Activated T-helper 1 cell treated with anti-CD3 and anti-CD28 coated beads, Interleukin-12 subunit alpha, Interleukin-12 subunit beta, Interleukin-2, Interleukin-4 antibody, amounts not matched to agents 30 ng/mL and 10 ng/mL and 1 ng/mL, durations not matched to agents 14 hours and 24 hours and 36 hours (primary cell): Measurements from ENCODE around the gene STK32A. TPM values are rescaled to one million over a fixed set of nuclear protein-coding genes. Genes with fewer than 3 reads are reported as not detected.
A peak's percentile ranks its signal among the peaks of the same experiment; 100 is the strongest.

Experiments used
- DNase-seq: peaks from one replicate; pipeline ENCODE4 v3.0.0; 2021; ENCODE audit warnings: low spot score
- H3K27ac Mint-ChIP-seq: one replicate; pipeline ENCODE4 v1.8.0; 2021; ENCODE audit warnings: mild to moderate bottlenecking, mixed read lengths
- H3K27me3 Mint-ChIP-seq: one replicate; pipeline ENCODE4 v1.8.0; 2022; ENCODE audit warnings: mild to moderate bottlenecking, moderate library complexity, mixed read lengths; ENCODE audit not compliant: insufficient read depth
- H3K36me3 Mint-ChIP-seq: one replicate; pipeline ENCODE4 v1.8.0; 2021; ENCODE audit warnings: low read depth, mixed read lengths
- H3K4me1 Mint-ChIP-seq: one replicate; pipeline ENCODE4 v1.8.0; 2021; ENCODE audit warnings: low read depth, mixed read lengths
- H3K4me3 Mint-ChIP-seq: one replicate; pipeline ENCODE4 v1.8.0; 2021; ENCODE audit warnings: mild to moderate bottlenecking, moderate library complexity, mixed read lengths
- H3K9me3 Mint-ChIP-seq: one replicate; pipeline ENCODE4 v1.8.0; 2021; ENCODE audit warnings: mixed read lengths
- intact Hi-C: fragments of 100-400 bp; cut with micrococcal nuclease; formaldehyde crosslinking; loops from one replicate; pipeline ENCODE4 v1.15.1; 2024
- total RNA-seq: library from RNA; stranded (reverse); gene quantifications from 2 replicates; pipeline ENCODE4 v1.2.3, GENCODE V29; 2022

STK32A gene
- not detected in 2 replicates for total RNA-seq

GRCh38 chr5:147234825-147235635, at the start of gene STK32A:
Gene STK32A (plus strand): TSS chr5:147235026. CDS start chr5:147239635, 4,609 bp downstream.
- Mint-ChIP-seq H3K4me1 (no peaks in the 10 kb centered on the region), H3K27ac (no peak within 1 kb of the TSS), H3K27me3 (peaks cover 24% of the 10 kb centered on the region), H3K36me3 (no peaks in the 10 kb centered on the region), H3K4me3 (no peak within 1 kb of the TSS), H3K9me3 (no peaks in the 10 kb centered on the region)
- intact Hi-C loops = no loop called here
- DNase-seq = no peak

- intact Hi-C loops = loop anchor here (10.0 kb wide), 1 partner anchor 222 kb away; no protein-coding TSS in a partner anchor
- H3K4me1 Mint-ChIP-seq = peaks cover 5% of the 10 kb centered on the region
- no peaks in the 10 kb centered on the region for H3K27me3 Mint-ChIP-seq
- no peaks in the 10 kb centered on the region for H3K9me3 Mint-ChIP-seq
- H3K4me3 Mint-ChIP-seq = no peak overlapping the region
- no peak for DNase-seq
- H3K36me3 Mint-ChIP-seq = no peaks in the 10 kb centered on the region
- no peak overlapping the region for H3K27ac Mint-ChIP-seq
Measured at GRCh38 chr5:147187099-147187540, 47.7 kb upstream of the STK32A start.

- Mint-ChIP-seq H3K4me1 (peaks cover 5% of the 10 kb centered on the region), H3K9me3 (no peaks in the 10 kb centered on the region), H3K27ac (no peak overlapping the region), H3K4me3 (no peak overlapping the region), H3K36me3 (no peaks in the 10 kb centered on the region), H3K27me3 (no peaks in the 10 kb centered on the region)
- DNase-seq = peak; percentile 20
- intact Hi-C loops = loop anchor here (1.0 to 10.0 kb wide), 5 partner anchors 90 to 655 kb away; no protein-coding TSS in a partner anchor
Measured at GRCh38 chr5:147188200-147189108, 46.4 kb upstream of the STK32A start.

DNA sequence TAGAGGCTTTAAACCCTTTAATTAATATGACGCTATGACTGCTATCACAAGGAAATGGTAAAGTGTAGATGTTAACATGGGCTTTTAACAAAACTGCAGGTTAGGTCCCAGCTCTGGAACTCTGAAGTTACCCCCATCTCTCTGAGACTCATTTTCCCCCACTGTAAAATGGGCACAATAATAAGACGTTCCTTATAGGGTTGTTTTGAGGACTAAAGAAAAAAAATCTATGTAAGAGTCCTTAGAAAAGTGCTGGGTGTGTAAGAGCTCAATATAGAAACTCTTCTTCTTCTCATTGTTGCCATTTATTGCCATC, 45.8 kb upstream of the STK32A start:
- no peak overlapping the region for H3K4me3 Mint-ChIP-seq
- no peaks in the 10 kb centered on the region for H3K9me3 Mint-ChIP-seq
- no peak overlapping the region for H3K27ac Mint-ChIP-seq
- no peaks in the 10 kb centered on the region for H3K27me3 Mint-ChIP-seq
- intact Hi-C loops = loop anchor here (1.0 to 10.0 kb wide), 4 partner anchors 91 to 656 kb away; no protein-coding TSS in a partner anchor
- DNase-seq = no peak
- H3K4me1 Mint-ChIP-seq = peaks cover 5% of the 10 kb centered on the region
- no peaks in the 10 kb centered on the region for H3K36me3 Mint-ChIP-seq

DNA sequence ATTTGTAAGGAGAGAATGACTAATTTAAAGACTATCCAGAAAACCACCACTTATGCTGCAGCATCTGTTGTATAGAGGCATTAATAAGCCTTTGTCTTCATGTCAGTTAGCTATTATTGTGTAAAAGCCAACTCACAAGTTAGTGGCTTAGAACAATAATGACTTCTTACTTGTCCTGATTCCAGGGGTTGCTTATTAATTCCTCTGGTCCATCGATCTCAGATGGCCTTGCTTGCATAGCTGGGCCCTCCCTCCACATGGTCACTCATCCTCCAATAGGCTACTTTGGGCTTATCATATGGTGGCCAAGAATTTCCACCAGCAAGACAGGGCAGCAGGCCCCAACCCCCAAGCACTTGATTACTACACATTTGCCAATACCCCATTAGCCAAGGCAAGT, 44.5 kb upstream of the STK32A start:
- no peak for DNase-seq
- Mint-ChIP-seq H3K4me3 (no peak overlapping the region), H3K36me3 (no peaks in the 10 kb centered on the region), H3K27ac (no peak overlapping the region), H3K4me1 (peaks cover 5% of the 10 kb centered on the region), H3K27me3 (peaks cover under 1% of the 10 kb centered on the region), H3K9me3 (no peaks in the 10 kb centered on the region)
- intact Hi-C loops = no loop called here

DNA sequence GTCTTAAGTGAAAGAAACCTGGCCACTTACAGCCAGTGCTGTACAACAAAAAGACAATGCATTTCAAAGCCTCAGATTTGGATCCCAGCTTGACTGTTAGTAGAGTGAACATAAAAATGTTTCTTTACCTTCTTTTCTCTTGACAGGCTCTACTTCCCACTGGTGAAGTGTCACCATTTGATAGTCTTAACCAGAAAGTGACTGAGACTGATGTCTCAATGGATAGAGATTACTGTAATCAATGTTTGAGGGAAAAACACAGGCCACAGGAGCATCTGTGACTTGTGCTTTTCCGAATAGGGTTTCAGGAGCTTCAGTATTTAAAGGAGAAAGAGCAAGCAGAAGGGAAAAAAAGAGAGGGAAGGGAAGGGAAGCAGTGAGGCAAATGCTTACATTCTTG, 41.7 kb upstream of the STK32A start:
- Mint-ChIP-seq H3K27ac (no peak overlapping the region), H3K4me1 (peaks cover 5% of the 10 kb centered on the region), H3K36me3 (no peaks in the 10 kb centered on the region), H3K4me3 (no peak overlapping the region), H3K9me3 (no peaks in the 10 kb centered on the region), H3K27me3 (peaks cover 6% of the 10 kb centered on the region)
- intact Hi-C loops = no loop called here
- DNase-seq = no peak

GRCh38 chr5:147200004-147200403, 34.8 kb upstream of the STK32A start:
- H3K27ac Mint-ChIP-seq = no peak overlapping the region
- H3K9me3 Mint-ChIP-seq = no peaks in the 10 kb centered on the region
- H3K36me3 Mint-ChIP-seq = no peaks in the 10 kb centered on the region
- no peak for DNase-seq
- no peak overlapping the region for H3K4me3 Mint-ChIP-seq
- H3K27me3 Mint-ChIP-seq = peaks cover 6% of the 10 kb centered on the region
- intact Hi-C loops = no loop called here
- H3K4me1 Mint-ChIP-seq = no peaks in the 10 kb centered on the region

- no peaks in the 10 kb centered on the region for H3K9me3 Mint-ChIP-seq
- no peaks in the 10 kb centered on the region for H3K27me3 Mint-ChIP-seq
- intact Hi-C loops = no loop called here
- no peak overlapping the region for H3K4me3 Mint-ChIP-seq
- H3K4me1 Mint-ChIP-seq = no peaks in the 10 kb centered on the region
- DNase-seq = no peak
- no peak overlapping the region for H3K27ac Mint-ChIP-seq
- no peaks in the 10 kb centered on the region for H3K36me3 Mint-ChIP-seq
Measured at GRCh38 chr5:147203213-147203612, 31.6 kb upstream of the STK32A start.

GRCh38 chr5:147204576-147204975, 30.2 kb upstream of the STK32A start:
- Mint-ChIP-seq H3K4me3 (no peak overlapping the region), H3K36me3 (no peaks in the 10 kb centered on the region), H3K27ac (no peak overlapping the region), H3K27me3 (no peaks in the 10 kb centered on the region), H3K4me1 (no peaks in the 10 kb centered on the region), H3K9me3 (no peaks in the 10 kb centered on the region)
- intact Hi-C loops = no loop called here
- DNase-seq = no peak

DNA sequence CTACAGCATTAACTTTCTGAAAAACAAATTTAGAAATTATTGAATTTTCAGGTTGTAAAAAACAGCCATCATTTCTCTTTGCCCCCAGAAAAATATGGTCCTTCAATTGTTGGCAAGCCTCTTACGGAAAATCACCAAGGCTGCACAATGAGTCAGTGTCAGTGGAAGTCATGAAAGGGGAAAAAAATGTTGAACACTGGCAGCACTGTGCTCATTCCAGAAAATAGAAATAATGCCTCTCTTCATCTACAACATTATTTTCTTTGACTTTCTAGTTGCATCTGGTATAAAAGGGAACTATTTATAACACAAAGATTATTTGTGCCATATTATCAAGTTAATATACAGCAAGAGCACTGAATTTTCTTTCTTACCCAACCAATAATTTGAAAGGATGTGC, 26.7 kb upstream of the STK32A start:
- no peak for DNase-seq
- H3K27ac Mint-ChIP-seq = no peak overlapping the region
- no peaks in the 10 kb centered on the region for H3K27me3 Mint-ChIP-seq
- no peaks in the 10 kb centered on the region for H3K9me3 Mint-ChIP-seq
- H3K4me3 Mint-ChIP-seq = no peak overlapping the region
- no peaks in the 10 kb centered on the region for H3K36me3 Mint-ChIP-seq
- intact Hi-C loops = no loop called here
- H3K4me1 Mint-ChIP-seq = no peaks in the 10 kb centered on the region

DNA sequence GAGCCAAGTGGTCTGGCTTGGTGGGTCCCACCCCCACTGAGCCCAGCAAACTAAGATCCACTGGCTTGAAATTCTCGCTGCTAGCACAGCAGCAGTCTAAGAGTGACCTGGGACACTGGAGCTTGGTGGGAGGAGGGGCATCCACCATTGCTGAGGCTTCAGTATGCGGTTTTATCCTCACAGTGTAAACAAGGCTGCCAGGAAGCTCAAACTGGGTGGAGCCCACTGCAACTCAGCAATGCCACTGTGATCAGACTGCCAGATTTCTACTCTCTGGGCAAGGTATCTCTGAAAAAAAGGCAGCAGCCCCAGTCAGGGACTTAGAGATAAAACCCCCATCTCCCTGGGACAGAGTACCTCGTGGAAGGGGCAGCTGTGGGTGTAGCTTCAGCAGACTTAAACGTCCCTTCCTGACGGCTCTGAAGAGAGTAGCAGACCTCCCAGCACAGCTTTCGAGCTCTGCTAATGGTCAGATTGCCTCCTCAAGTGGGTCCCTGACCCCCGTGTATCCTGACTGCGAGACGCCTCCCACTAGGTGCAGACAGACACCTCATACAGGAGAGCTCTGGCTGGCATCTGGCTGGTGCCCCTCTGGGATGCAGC, 18.2 kb upstream of the STK32A start:
- Mint-ChIP-seq H3K36me3 (no peaks in the 10 kb centered on the region), H3K4me1 (no peaks in the 10 kb centered on the region), H3K9me3 (no peaks in the 10 kb centered on the region), H3K27ac (no peak overlapping the region), H3K27me3 (peaks cover 4% of the 10 kb centered on the region), H3K4me3 (no peak overlapping the region)
- no peak for DNase-seq
- intact Hi-C loops = no loop called here

- Mint-ChIP-seq H3K27ac (no peak overlapping the region), H3K9me3 (no peaks in the 10 kb centered on the region), H3K4me3 (no peak overlapping the region), H3K36me3 (no peaks in the 10 kb centered on the region), H3K4me1 (no peaks in the 10 kb centered on the region), H3K27me3 (peaks cover 4% of the 10 kb centered on the region)
- no peak for DNase-seq
- intact Hi-C loops = no loop called here
Measured at GRCh38 chr5:147223343-147223742, 11.5 kb upstream of the STK32A start.
